K562 (cell line): Measurements from ENCODE around the gene TBRG1. TPM values are rescaled to one million over a fixed set of nuclear protein-coding genes. Genes with fewer than 3 reads are reported as not detected.

Experiments
- CBX8 ChIP-seq: fragments of 200-600 bp; sonication (generic); IDR thresholded peaks from 2 replicates; pipeline ENCODE4 v1.6.1; 2012; ENCODE audit warnings: borderline replicate concordance, mixed run types, low read depth, mild to moderate bottlenecking, moderate library complexity, mixed read lengths, low read length, control low read depth, inconsistent platforms; ENCODE audit not compliant: poor library complexity, severe bottlenecking; ENCODE audit errors: extremely low read depth
- CEBPG ChIP-seq, 3 experiments: fragments of 200-800 bp in 1 of 3; sonication (Bioruptor generic) in 1 of 3; sonication (generic) in 1 of 3; formaldehyde crosslinking in 1 of 3; IDR thresholded peaks in 2 of 3; conservative IDR thresholded peaks in 1 of 3; 2 replicates each; pipeline versions ENCODE4 v1.6.1 to v1.8.0; 2016 to 2022; ENCODE audit warnings: missing compliant biosample characterization in 2 of 3, missing genetic modification characterization in 2 of 3, mild to moderate bottlenecking in 1 of 3, missing genetic modification reagents in 1 of 3
- CSDE1 ChIP-seq, 2 experiments: fragments of 450-650 bp; IDR thresholded peaks; 2 replicates each; pipeline ENCODE4 v1.6.1; 2016; ENCODE audit warnings: mild to moderate bottlenecking in 1 of 2
- DDX20 ChIP-seq: fragments of 450-650 bp; IDR thresholded peaks from 2 replicates; pipeline ENCODE4 v1.6.1; 2016; ENCODE audit warnings: missing genetic modification characterization, low read depth, mild to moderate bottlenecking, missing compliant biosample characterization, moderate library complexity
- DIDO1 ChIP-seq: fragments of 450-650 bp; IDR thresholded peaks from 2 replicates; pipeline ENCODE4 v1.6.1; 2016; ENCODE audit warnings: low read depth, missing biosample characterization, missing genetic modification characterization
- ELF4 ChIP-seq: fragments of 450-650 bp; formaldehyde crosslinking; IDR thresholded peaks from 2 replicates; pipeline ENCODE4 v1.4.0; 2022; ENCODE audit warnings: missing genetic modification characterization
- EP300 ChIP-seq: IDR thresholded peaks from 2 replicates; pipeline ENCODE4 v1.6.1; 2012; ENCODE audit warnings: low read length, improper control_type of control experiment
- FOXP1 ChIP-seq: sonication (generic); formaldehyde crosslinking; IDR thresholded peaks from 2 replicates; pipeline ENCODE4 v1.8.0; 2022; ENCODE audit warnings: mild to moderate bottlenecking, missing genetic modification reagents
- GTF2B ChIP-seq: IDR thresholded peaks from 2 replicates; pipeline ENCODE4 v1.6.1; 2011; ENCODE audit not compliant: insufficient read length; ENCODE audit errors: extremely low read depth
- MAFG ChIP-seq: fragments of 450-650 bp; conservative IDR thresholded peaks from 2 replicates; pipeline ENCODE4 v1.6.1; 2016; ENCODE audit warnings: missing genetic modification characterization, missing compliant biosample characterization
- MLX ChIP-seq, 2 experiments: fragments of 450-650 bp in 1 of 2; sonication (generic) in 1 of 2; formaldehyde crosslinking; conservative IDR thresholded peaks; 2 replicates each; pipeline versions ENCODE4 v1.4.0 to v1.8.1; 2020 to 2022; ENCODE audit warnings: mild to moderate bottlenecking in 1 of 2, missing genetic modification reagents in 1 of 2
- PTBP1 ChIP-seq: fragments of 200-400 bp; formaldehyde crosslinking; IDR thresholded peaks from 2 replicates; pipeline ENCODE4 v1.6.1; 2017; ENCODE audit warnings: low read depth, low read length
- RAD21 ChIP-seq, 2 experiments: fragments of 250-450 bp in 1 of 2; fragments of 450-650 bp in 1 of 2; sonication (Bioruptor Pico) in 1 of 2; formaldehyde crosslinking in 1 of 2; IDR thresholded peaks in 1 of 2; conservative IDR thresholded peaks in 1 of 2; 2 replicates each; pipeline versions ENCODE4 v1.4.0 to v1.8.0; 2020 to 2022; ENCODE audit warnings: mild to moderate bottlenecking in 2 of 2, moderate library complexity in 1 of 2
- SP1 ChIP-seq: sonication (generic); formaldehyde crosslinking; IDR thresholded peaks from 2 replicates; pipeline ENCODE4 v1.8.1; 2022; ENCODE audit warnings: mild to moderate bottlenecking, missing genetic modification reagents
- TCF15 ChIP-seq: fragments of 250-450 bp; sonication (Bioruptor Pico); IDR thresholded peaks from 2 replicates; pipeline ENCODE4 v1.8.0; 2022; ENCODE audit warnings: moderate library complexity, mild to moderate bottlenecking, inconsistent platforms
- ZKSCAN3 ChIP-seq: fragments of 250-450 bp; sonication (Bioruptor Pico); IDR thresholded peaks from 2 replicates; pipeline ENCODE4 v1.4.0; 2020
- ZNF124 ChIP-seq: sonication (generic); formaldehyde crosslinking; IDR thresholded peaks from 2 replicates; pipeline ENCODE4 v1.8.1; 2022; ENCODE audit warnings: missing genetic modification reagents
- ZNF408 ChIP-seq: fragments of 250-450 bp; sonication (Bioruptor Pico); IDR thresholded peaks from 2 replicates; pipeline ENCODE4 v1.4.0; 2020; ENCODE audit warnings: low read depth, mild to moderate bottlenecking, moderate library complexity
- ZNF609 ChIP-seq: sonication (generic); formaldehyde crosslinking; IDR thresholded peaks from 2 replicates; pipeline ENCODE4 v1.8.1; 2023; ENCODE audit warnings: missing genetic modification reagents, mild to moderate bottlenecking, borderline replicate concordance
- ZNF668 ChIP-seq: fragments of 250-450 bp; sonication (Bioruptor Pico); IDR thresholded peaks from 2 replicates; pipeline ENCODE4 v1.8.0; 2022; ENCODE audit warnings: mild to moderate bottlenecking, inconsistent platforms
- ZNF707 ChIP-seq: fragments of 250-450 bp; sonication (Bioruptor Pico); conservative IDR thresholded peaks from 2 replicates; pipeline ENCODE4 v1.8.0; 2022; ENCODE audit warnings: inconsistent platforms, mild to moderate bottlenecking, moderate library complexity
- ZNF77 ChIP-seq: fragments of 250-450 bp; sonication (Bioruptor Pico); IDR thresholded peaks from 2 replicates; pipeline ENCODE4 v1.5.0; 2020
- polyA plus RNA-seq, 8 experiments: library from polyadenylated mRNA; depleted of rRNA in 4 of 8; stranded (reverse) in 5 of 8; unstranded in 3 of 8; fragments of >200 nt; fragmentation: Nextera tagmentation in 2 of 8; fragmentation: Illumina TruSeq in 1 of 8; extraction: Ambion mirVana in 2 of 8; extraction: Trizol in 1 of 8; gene quantifications; 2 replicates each; pipeline versions ENCODE4 v1.2.1 to v1.2.3, GENCODE V29; 2011 to 2014; ENCODE audit warnings: inconsistent platforms in 1 of 8, missing spikeins in 1 of 8
- total RNA-seq, 7 experiments: library from RNA; depleted of rRNA in 6 of 7; stranded (reverse); fragments of >200 nt in 6 of 7; fragmentation: Illumina TruSeq in 2 of 7; extraction: Trizol in 2 of 7; gene quantifications; 2 replicates each; pipeline versions ENCODE4 v1.2.1 to v1.2.3, GENCODE V29; 2011 to 2021; ENCODE audit warnings: low replicate concordance in 1 of 7

Gene TBRG1
- total and polyA plus RNA-seq, 9 of the 15 experiments (the other 6 are each of a cell fraction or from before 2014, with no cell fraction given): 8.7 to 30.0 (median 20.2) TPM

- no peak for TF ChIP-seq ELF4 (CRISPR knock-in tag)
- no peak for TF ChIP-seq TCF15
- no peak for TF ChIP-seq GTF2B
- TF ChIP-seq ZNF609 (CRISPR knock-in tag): no peak
- no peak for TF ChIP-seq ZNF77 (CRISPR knock-in tag)
- no peak for TF ChIP-seq DDX20 (tag)
- peak; percentile 80 to 90 for TF ChIP-seq RAD21 (CRISPR knock-in tag; conservative IDR thresholded peaks at IDR 0.05 in 1 of 2, IDR thresholded peaks at IDR 0.05 in 1 of 2)
- TF ChIP-seq ZKSCAN3 (CRISPR knock-in tag): no peak
- TF ChIP-seq CSDE1 (IDR thresholded peaks at IDR 0.05): no peak
- TF ChIP-seq ZNF124: no peak
- TF ChIP-seq ZNF707 (CRISPR knock-in tag): no peak
- TF ChIP-seq FOXP1 (CRISPR knock-in tag): no peak
- TF ChIP-seq ZNF408 (CRISPR knock-in tag): no peak
- TF ChIP-seq EP300: no peak
- TF ChIP-seq MAFG (tag): no peak
- TF ChIP-seq PTBP1: no peak
- TF ChIP-seq CEBPG (CRISPR knock-in tag; IDR thresholded peaks at IDR 0.05): no peak
- no peak for TF ChIP-seq CEBPG (tag; conservative IDR thresholded peaks at IDR 0.05 in 1 of 2, IDR thresholded peaks at IDR 0.05 in 1 of 2)
- no peak for TF ChIP-seq CBX8
- no peak for TF ChIP-seq ZNF668 (CRISPR knock-in tag)
- TF ChIP-seq MLX (CRISPR knock-in tag; conservative IDR thresholded peaks at IDR 0.05): no peak
- TF ChIP-seq DIDO1 (tag): no peak
- no peak for TF ChIP-seq SP1 (CRISPR knock-in tag)
These were observed 46.5 kb downstream of the TBRG1 start (continued) for GRCh38 chr11:124669193-124669592.
